ENCODE measurements around the gene SMIM35.

Gene SMIM35

DNA sequence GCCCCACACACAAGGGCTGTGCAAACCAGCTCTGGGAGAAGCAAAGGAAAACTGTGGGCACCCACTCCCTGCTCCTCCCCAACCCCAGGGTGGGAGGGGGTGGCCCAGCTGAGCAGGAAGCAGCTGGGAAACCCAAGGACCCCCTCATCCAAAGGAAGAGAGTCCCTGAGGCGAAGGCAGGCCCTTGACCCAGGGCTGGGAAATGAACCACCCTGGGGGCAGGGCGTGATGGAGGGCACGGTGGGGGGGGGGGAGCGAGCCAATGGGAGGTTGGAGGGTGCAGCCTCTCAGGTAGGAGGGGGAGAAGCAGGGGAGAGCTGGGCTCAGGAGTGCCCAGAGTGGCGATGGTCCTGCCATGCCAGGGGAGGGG, 49.0 kb upstream of the SMIM35 start (continued):
- TF ChIP-seq, protein P1, sequence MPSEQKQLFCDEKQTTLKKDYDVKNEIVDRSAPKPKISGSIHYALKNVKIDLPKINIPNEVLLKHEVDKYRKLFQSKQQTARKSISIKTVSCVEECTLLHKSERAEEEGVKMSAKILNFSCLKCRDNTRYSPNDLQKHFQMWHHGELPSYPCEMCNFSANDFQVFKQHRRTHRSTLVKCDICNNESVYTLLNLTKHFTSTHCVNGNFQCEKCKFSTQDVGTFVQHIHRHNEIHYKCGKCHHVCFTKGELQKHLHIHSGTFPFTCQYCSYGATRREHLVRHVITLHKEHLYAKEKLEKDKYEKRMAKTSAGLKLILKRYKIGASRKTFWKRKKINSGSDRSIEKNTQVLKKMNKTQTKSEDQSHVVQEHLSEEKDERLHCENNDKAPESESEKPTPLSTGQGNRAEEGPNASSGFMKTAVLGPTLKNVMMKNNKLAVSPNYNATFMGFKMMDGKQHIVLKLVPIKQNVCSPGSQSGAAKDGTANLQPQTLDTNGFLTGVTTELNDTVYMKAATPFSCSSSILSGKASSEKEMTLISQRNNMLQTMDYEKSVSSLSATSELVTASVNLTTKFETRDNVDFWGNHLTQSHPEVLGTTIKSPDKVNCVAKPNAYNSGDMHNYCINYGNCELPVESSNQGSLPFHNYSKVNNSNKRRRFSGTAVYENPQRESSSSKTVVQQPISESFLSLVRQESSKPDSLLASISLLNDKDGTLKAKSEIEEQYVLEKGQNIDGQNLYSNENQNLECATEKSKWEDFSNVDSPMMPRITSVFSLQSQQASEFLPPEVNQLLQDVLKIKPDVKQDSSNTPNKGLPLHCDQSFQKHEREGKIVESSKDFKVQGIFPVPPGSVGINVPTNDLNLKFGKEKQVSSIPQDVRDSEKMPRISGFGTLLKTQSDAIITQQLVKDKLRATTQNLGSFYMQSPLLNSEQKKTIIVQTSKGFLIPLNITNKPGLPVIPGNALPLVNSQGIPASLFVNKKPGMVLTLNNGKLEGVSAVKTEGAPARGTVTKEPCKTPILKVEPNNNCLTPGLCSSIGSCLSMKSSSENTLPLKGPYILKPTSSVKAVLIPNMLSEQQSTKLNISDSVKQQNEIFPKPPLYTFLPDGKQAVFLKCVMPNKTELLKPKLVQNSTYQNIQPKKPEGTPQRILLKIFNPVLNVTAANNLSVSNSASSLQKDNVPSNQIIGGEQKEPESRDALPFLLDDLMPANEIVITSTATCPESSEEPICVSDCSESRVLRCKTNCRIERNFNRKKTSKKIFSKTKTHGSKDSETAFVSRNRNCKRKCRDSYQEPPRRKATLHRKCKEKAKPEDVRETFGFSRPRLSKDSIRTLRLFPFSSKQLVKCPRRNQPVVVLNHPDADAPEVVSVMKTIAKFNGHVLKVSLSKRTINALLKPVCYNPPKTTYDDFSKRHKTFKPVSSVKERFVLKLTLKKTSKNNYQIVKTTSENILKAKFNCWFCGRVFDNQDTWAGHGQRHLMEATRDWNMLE (tag by site-specific recombination; conservative IDR thresholded peaks at IDR 0.05; ENCODE audit: low read depth) = no peak
- TF ChIP-seq SP3 (tag by site-specific recombination; IDR thresholded peaks at IDR 0.05) (no peak), ZBTB21 (tag by site-specific recombination; IDR thresholded peaks at IDR 0.05) (no peak), ZNF416 (tag by site-specific recombination; IDR thresholded peaks at IDR 0.05) (no peak), ZNF121 (tag by site-specific recombination; IDR thresholded peaks at IDR 0.05) (no peak), ZNF214 (tag by site-specific recombination; IDR thresholded peaks at IDR 0.05; ENCODE audit: borderline replicate concordance) (no peak)
- TF ChIP-seq, protein P2, sequence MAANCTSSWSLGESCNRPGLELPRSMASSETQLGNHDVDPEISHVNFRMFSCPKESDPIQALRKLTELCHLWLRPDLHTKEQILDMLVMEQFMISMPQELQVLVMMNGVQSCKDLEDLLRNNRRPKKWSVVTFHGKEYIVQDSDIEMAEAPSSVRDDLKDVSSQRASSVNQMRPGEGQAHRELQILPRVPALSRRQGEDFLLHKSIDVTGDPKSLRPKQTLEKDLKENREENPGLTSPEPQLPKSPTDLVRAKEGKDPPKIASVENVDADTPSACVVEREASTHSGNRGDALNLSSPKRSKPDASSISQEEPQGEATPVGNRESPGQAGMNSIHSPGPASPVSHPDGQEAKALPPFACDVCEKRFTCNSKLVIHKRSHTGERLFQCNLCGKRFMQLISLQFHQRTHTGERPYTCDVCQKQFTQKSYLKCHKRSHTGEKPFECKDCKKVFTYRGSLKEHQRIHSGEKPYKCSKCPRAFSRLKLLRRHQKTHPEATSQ (tag by site-specific recombination; IDR thresholded peaks at IDR 0.05) = no peak

DNA sequence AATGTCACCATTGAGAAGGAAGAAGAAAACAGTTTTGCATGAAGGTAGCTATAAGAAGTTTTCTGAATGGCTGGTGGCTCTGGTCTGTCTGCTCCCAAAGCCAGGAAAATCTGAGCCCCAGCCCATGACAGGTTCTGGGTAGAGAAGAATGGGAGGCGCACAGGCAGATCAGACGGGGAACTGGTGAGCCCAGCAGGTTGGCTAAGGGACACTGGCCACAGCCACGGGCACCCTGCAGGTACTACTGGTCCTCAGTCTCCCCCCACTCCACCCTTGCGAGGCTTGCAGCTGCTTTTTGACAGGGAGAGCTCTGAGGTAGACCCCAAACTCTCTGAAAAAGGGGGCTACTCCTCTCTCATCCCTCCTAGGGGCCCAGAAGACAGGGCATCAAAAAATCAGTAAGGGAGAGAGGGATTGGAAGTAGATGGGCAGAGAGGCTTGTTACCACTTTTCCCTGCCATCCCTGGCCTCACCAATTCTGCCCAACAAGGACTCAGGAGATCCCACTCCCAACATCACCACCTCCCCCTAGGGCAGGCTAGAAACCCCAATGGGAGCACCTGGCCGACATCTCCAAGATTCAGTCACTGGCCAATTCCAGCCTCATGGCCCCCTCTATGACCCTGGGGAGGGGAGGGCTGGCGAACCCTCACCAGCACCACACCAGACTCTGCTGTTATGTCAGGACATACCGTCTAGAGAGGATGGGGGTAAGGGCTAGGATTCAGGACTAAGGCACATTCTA, 48.5 kb upstream of the SMIM35 start:
- ChIA-PET POLR2A (no interaction called here), CTCF (interaction anchor here (0.7 to 2.3 kb wide), 5 partner anchors 9 to 554 kb away, joined by 3 to 9 read pairs (median 5); partner anchors contain the start of gene SCN4B)
- Histone ChIP-seq H3K9me3 (ENCODE audit: control insufficient read depth, insufficient read depth, low read depth, low read length) (no peaks in the 10 kb centered on the region), H3K27ac (ENCODE audit: extremely low read depth, low read depth, low read length) (no peak overlapping the region), H3K4me3 (ENCODE audit: low read depth, low read length) (no peak overlapping the region), H3K4me1 (ENCODE audit: control insufficient read depth, insufficient read depth, low read length) (no peaks in the 10 kb centered on the region), H3K36me3 (ENCODE audit: control insufficient read depth in 2 of 2, insufficient read depth in 1 of 2, low read length in 2 of 2) (no peaks in the 10 kb centered on the region)
- TF ChIP-seq, protein P3, sequence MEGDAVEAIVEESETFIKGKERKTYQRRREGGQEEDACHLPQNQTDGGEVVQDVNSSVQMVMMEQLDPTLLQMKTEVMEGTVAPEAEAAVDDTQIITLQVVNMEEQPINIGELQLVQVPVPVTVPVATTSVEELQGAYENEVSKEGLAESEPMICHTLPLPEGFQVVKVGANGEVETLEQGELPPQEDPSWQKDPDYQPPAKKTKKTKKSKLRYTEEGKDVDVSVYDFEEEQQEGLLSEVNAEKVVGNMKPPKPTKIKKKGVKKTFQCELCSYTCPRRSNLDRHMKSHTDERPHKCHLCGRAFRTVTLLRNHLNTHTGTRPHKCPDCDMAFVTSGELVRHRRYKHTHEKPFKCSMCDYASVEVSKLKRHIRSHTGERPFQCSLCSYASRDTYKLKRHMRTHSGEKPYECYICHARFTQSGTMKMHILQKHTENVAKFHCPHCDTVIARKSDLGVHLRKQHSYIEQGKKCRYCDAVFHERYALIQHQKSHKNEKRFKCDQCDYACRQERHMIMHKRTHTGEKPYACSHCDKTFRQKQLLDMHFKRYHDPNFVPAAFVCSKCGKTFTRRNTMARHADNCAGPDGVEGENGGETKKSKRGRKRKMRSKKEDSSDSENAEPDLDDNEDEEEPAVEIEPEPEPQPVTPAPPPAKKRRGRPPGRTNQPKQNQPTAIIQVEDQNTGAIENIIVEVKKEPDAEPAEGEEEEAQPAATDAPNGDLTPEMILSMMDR (tag by site-specific recombination; IDR thresholded peaks at IDR 0.05) = no peak
- no peak for TF ChIP-seq ZNF10 (tag by site-specific recombination; IDR thresholded peaks at IDR 0.05)

DNA sequence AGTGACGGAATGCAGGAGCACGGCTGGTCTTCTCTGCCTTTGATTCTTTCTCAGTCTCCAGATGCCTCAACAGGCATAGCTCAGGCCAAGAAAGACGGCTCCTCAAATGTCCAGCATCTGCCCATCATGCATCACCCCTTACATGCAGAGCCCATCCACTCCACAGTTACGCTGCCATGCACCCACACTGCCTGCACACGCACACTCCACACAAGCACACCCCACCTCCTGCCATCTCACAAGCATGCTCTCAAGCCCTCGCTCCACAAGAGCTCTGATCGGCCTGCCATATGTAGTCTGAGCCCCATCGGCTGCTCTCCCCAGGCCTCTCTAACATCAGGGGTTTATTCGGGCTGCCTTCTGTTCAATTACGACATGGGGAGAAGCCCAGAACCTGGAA, 47.1 kb upstream of the SMIM35 start:
- no peak overlapping the region for H3K27ac ChIP-seq (ENCODE audit: extremely low read depth, low read depth, low read length)
- ChIA-PET CTCF (interaction anchor here (1.6 kb wide), 1 partner anchor 11 kb away, joined by 9 read pairs; no protein-coding TSS in a partner anchor), POLR2A (interaction anchor here (0.5 to 0.6 kb wide), 2 partner anchors 47 to 1575 kb away, joined by 3 read pairs; no protein-coding TSS in a partner anchor)
- H3K36me3 ChIP-seq (ENCODE audit: control insufficient read depth in 2 of 2, insufficient read depth in 1 of 2, low read length in 2 of 2) = no peaks in the 10 kb centered on the region
- H3K4me3 ChIP-seq (ENCODE audit: low read depth, low read length) = no peak overlapping the region
- H3K9me3 ChIP-seq (ENCODE audit: control insufficient read depth, insufficient read depth, low read depth, low read length) = no peaks in the 10 kb centered on the region
- H3K4me1 ChIP-seq (ENCODE audit: control insufficient read depth, insufficient read depth, low read length) = peaks cover 3% of the 10 kb centered on the region; the same call in 1 of the 2 replicates
- TF ChIP-seq SALL2 (tag by site-specific recombination; IDR thresholded peaks at IDR 0.05; ENCODE audit: borderline replicate concordance) = no peak
- no peak for TF ChIP-seq ZNF747 (tag by site-specific recombination; IDR thresholded peaks at IDR 0.05)
- TF ChIP-seq YY2 (tag by site-specific recombination; IDR thresholded peaks at IDR 0.05) = no peak
- TF ChIP-seq ZNF664 (tag by site-specific recombination; IDR thresholded peaks at IDR 0.05) = no peak
- no peak for TF ChIP-seq ZNF660 (tag by site-specific recombination; IDR thresholded peaks at IDR 0.05)
- no peak for TF ChIP-seq ZNF184 (tag by site-specific recombination; IDR thresholded peaks at IDR 0.05)
- TF ChIP-seq ZNF514 (tag by site-specific recombination; IDR thresholded peaks at IDR 0.05) = no peak
- no peak for TF ChIP-seq GLIS1 (tag by site-specific recombination; IDR thresholded peaks at IDR 0.05)
- no peak for TF ChIP-seq ZNF416 (tag by site-specific recombination; IDR thresholded peaks at IDR 0.05)
- no peak for TF ChIP-seq ZNF792 (tag by site-specific recombination; IDR thresholded peaks at IDR 0.05)
- TF ChIP-seq, protein P4, sequence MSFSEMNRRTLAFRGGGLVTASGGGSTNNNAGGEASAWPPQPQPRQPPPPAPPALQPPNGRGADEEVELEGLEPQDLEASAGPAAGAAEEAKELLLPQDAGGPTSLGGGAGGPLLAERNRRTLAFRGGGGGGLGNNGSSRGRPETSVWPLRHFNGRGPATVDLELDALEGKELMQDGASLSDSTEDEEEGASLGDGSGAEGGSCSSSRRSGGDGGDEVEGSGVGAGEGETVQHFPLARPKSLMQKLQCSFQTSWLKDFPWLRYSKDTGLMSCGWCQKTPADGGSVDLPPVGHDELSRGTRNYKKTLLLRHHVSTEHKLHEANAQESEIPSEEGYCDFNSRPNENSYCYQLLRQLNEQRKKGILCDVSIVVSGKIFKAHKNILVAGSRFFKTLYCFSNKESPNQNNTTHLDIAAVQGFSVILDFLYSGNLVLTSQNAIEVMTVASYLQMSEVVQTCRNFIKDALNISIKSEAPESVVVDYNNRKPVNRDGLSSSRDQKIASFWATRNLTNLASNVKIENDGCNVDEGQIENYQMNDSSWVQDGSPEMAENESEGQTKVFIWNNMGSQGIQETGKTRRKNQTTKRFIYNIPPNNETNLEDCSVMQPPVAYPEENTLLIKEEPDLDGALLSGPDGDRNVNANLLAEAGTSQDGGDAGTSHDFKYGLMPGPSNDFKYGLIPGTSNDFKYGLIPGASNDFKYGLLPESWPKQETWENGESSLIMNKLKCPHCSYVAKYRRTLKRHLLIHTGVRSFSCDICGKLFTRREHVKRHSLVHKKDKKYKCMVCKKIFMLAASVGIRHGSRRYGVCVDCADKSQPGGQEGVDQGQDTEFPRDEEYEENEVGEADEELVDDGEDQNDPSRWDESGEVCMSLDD (tag by site-specific recombination; IDR thresholded peaks at IDR 0.05) = no peak
